Thoracic aorta (tissue), 2 donors: ENCODE measurements around the gene EMC9. TPM values are rescaled to one million over a fixed set of nuclear protein-coding genes. Genes with fewer than 3 reads are reported as not detected.

Experiments
- ATAC-seq: fragments of 150-250 bp; one replicate; pipeline ENCODE4 v1.8.0; 2017; ENCODE audit warnings: low read depth; ENCODE audit not compliant: insufficient number of reproducible peaks, low FRiP score
- DNase-seq: peaks from one replicate; pipeline ENCODE4 v3.0.0-alpha.2; 2020; ENCODE audit warnings: low spot score
- H3K27ac ChIP-seq, 2 donors: fragments of 200-600 bp; sonication (generic); 1 replicate in 1 of 2; 2 replicates in 1 of 2; pipeline ENCODE4 v1.5.1; 2016; ENCODE audit warnings: mild to moderate bottlenecking in 2 of 2, moderate library complexity in 2 of 2
- H3K27me3 ChIP-seq: fragments of 200-600 bp; sonication (generic); replicated peaks from 2 replicates; pipeline ENCODE4 v1.6.0; 2016; ENCODE audit warnings: mild to moderate bottlenecking; ENCODE audit not compliant: insufficient read depth
- H3K36me3 ChIP-seq: fragments of 200-600 bp; sonication (generic); one replicate; pipeline ENCODE4 v1.5.1; 2016
- H3K4me1 ChIP-seq, 2 donors: fragments of 200-600 bp; sonication (generic); 1 replicate in 1 of 2; 2 replicates in 1 of 2; pipeline versions ENCODE4 v1.5.1 to v1.6.0; 2016; ENCODE audit warnings: low read depth in 2 of 2, mild to moderate bottlenecking in 1 of 2; ENCODE audit not compliant: control insufficient read depth in 1 of 2
- H3K4me3 ChIP-seq: fragments of 200-600 bp; sonication (generic); 2 replicates; pipeline ENCODE4 v1.5.1; 2016; ENCODE audit warnings: mild to moderate bottlenecking
- H3K9me3 ChIP-seq: fragments of 200-600 bp; sonication (generic); 2 replicates; pipeline ENCODE4 v1.5.1; 2016
- CTCF ChIP-seq: fragments of 200-600 bp; sonication (generic); IDR thresholded peaks from one replicate; pipeline ENCODE4 v1.5.1; 2019; ENCODE audit warnings: antibody characterized with exemption
- total RNA-seq, 2 donors: library from RNA; depleted of rRNA; stranded (reverse); fragments of >200 nt; gene quantifications; one replicate each; pipeline versions ENCODE4 v1.1.0 to v1.2.3, GENCODE V29; 2016

The EMC9 gene
- total RNA-seq, 2 donors from 2014 or later, result 4.9 to 18.6 TPM

- ATAC-seq (no peak), DNase-seq (no peak)
- H3K27ac ChIP-seq, result no peak overlapping the region
- H3K4me3 ChIP-seq, result no peak overlapping the region
- no peak for TF ChIP-seq CTCF
- no peaks in the 10 kb centered on the region for H3K27me3 ChIP-seq
- H3K36me3 ChIP-seq, result no peaks in the 10 kb centered on the region
- H3K9me3 ChIP-seq, result no peaks in the 10 kb centered on the region
- H3K4me1 ChIP-seq, result peaks cover under 1 to 7% of the 10 kb centered on the region in 2 donors
Observed at GRCh38 chr14:24131549-24131966, 9.8 kb downstream of the EMC9 start.

DNA sequence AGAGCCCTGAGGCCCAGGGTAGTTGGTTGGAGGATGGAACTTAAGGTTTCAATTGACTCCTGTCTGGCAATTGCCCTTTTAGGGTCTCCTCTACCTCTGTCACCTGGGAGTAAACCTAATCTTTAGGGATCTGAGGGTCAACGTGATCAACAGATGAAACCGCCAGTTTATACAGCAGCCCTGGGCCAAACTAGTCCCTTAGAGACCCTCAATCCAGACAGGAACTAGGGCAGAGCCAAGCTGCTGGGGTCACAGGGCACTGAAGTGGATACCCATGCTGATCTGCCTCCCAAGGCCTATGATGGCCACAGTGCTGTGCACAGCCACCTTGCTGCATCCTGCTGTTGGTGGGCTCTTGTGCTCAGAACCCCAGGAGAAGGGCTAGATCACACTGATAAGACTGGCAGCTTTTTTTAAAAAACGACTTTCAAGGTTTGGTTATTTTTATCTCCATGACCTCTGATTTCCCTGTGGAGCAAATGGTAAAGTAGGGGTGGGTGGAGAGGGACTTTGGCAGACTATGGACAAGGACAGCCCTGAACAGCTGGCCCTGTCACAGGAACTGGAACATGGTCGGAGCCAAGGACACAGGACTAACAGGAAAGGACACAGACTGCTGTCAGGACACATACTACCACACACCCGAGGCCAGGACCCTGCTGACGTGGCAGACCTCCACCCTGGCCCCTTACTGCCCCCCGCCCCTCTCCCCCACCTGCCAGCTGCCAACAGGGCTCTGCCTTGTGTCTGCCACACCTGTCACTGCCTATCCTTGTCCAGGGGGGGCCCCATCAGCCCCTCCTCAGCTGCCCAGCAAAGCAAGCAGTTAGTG is 10.5 kb downstream of the EMC9 start:
- ATAC-seq, result no peak
- Histone ChIP-seq H3K4me1 (peaks cover 0 to 6% of the 10 kb centered on the region in 2 donors), H3K27ac (no peak overlapping the region), H3K27me3 (no peaks in the 10 kb centered on the region), H3K36me3 (no peaks in the 10 kb centered on the region), H3K9me3 (no peaks in the 10 kb centered on the region), H3K4me3 (no peak overlapping the region)
- TF ChIP-seq CTCF, result no peak
- DNase-seq, result no peak

GRCh38 chr14:24130380-24130716 is 11.0 kb downstream of the EMC9 start, which contains the start of gene FITM1:
TSS of gene FITM1 (plus strand) at chr14:24130659. CDS start at chr14:24131564, 905 bp downstream.
- Histone ChIP-seq H3K36me3 (no peaks in the 10 kb centered on the region), H3K27ac (no peak within 1 kb of the TSS), H3K4me3 (no peak within 1 kb of the TSS), H3K9me3 (no peaks in the 10 kb centered on the region), H3K27me3 (no peaks in the 10 kb centered on the region), H3K4me1 (peaks cover 0 to 3% of the 10 kb centered on the region in 2 donors)
- ATAC-seq, result no peak
- TF ChIP-seq CTCF, result no peak
- DNase-seq, result no peak

DNA sequence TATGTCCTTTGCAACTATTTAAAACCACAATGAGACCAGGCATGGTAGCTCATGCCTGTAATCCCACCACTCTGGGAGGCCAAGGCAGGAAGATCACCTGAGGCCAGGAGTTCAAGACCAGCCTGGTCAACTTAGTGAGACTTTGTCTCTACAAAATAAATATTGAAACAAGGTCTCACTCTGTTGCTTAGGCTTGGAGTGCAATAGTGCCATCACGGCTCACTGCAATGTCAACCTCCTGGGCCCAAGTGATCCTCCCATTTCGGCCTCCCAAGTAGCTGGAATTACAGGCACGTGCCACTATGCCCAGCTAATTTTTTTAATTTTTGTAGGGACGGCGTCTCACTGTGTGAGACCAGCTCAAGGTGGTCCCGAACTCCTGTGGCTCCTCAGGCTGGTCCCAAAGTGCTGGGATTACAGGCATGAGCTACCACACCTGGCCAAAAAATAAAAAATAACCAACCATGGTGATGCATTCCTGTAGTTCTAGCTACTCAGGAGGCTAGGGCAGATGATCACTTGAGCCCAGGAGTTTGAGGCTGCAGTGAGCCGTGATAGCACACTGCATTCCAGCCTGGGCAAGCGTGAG is 11.9 kb downstream of the EMC9 start:
- H3K27me3 ChIP-seq, result no peaks in the 10 kb centered on the region
- H3K27ac ChIP-seq, result no peak overlapping the region
- no peak overlapping the region for H3K4me3 ChIP-seq
- H3K4me1 ChIP-seq, result no peaks in the 10 kb centered on the region
- no peaks in the 10 kb centered on the region for H3K9me3 ChIP-seq
- H3K36me3 ChIP-seq, result no peaks in the 10 kb centered on the region
- no peak for DNase-seq
- ATAC-seq, result no peak
- TF ChIP-seq CTCF, result no peak

GRCh38 chr14:24127673-24128072 is 13.7 kb downstream of the EMC9 start:
- ATAC-seq, result no peak
- DNase-seq, result no peak
- no peaks in the 10 kb centered on the region for H3K27me3 ChIP-seq
- no peak overlapping the region for H3K27ac ChIP-seq
- H3K36me3 ChIP-seq, result peaks cover 7% of the 10 kb centered on the region
- TF ChIP-seq CTCF, result no peak
- no peaks in the 10 kb centered on the region for H3K9me3 ChIP-seq
- no peak overlapping the region for H3K4me3 ChIP-seq
- H3K4me1 ChIP-seq, result no peaks in the 10 kb centered on the region
